Measurements from ENCODE around the gene AOPEP.

- TF ChIP-seq CTCF (IDR thresholded peaks at IDR 0.05) (no peak), EP300 (IDR thresholded peaks at IDR 0.05) (no peak)
Measured at GRCh38 chr9:94718936-94719335, 7.6 kb upstream of the AOPEP start.

Measured in sigmoid colon (tissue), 4 donors.